Muscle of arm (tissue), 12 donors: Measurements from ENCODE around the gene ZSCAN26. TPM values are rescaled to one million over a fixed set of nuclear protein-coding genes. Genes with fewer than 3 reads are reported as not detected.
"Not testable (repeated sequence)": the region's sequence is repeated elsewhere in the genome, so short reads cannot be mapped to it uniquely, and the experiment has no call there.

ENCODE experiments used
- DNase-seq: peaks from one replicate; pipeline ENCODE4 v3.0.0-alpha.2; 2013
- polyA plus RNA-seq, 12 donors: library from polyadenylated mRNA; unstranded; fragments of 120-200 nt; gene quantifications; one replicate each; pipeline ENCODE4 v1.2.1, GENCODE V29; 2013; ENCODE audit not compliant: insufficient read length in 12 of 12

Gene ZSCAN26
- polyA plus RNA-seq, 12 donors: 7.5 to 27.5 (median 22.3) TPM; not detected in 1

GRCh38 chr6:28311139-28311823 lies 44.3 kb downstream of the ZSCAN26 start:
- DNase-seq: no peak

- no peak for DNase-seq
These were observed 46.0 kb downstream of the ZSCAN26 start for GRCh38 chr6:28312939-28313338.

GRCh38 chr6:28315628-28316027 lies 48.7 kb downstream of the ZSCAN26 start:
- no peak for DNase-seq

- not testable (repeated sequence) for DNase-seq
These were observed 50.9 kb downstream of the ZSCAN26 start for GRCh38 chr6:28317866-28318265.

GRCh38 chr6:28322661-28323060 lies 55.7 kb downstream of the ZSCAN26 start:
- no peak for DNase-seq

- no peak for DNase-seq
These were observed 57.0 kb downstream of the ZSCAN26 start for GRCh38 chr6:28323813-28324424.

- no peak for DNase-seq
These were observed 59.5 kb downstream of the ZSCAN26 start for GRCh38 chr6:28326371-28326948.

Other genes starting within 250 kb of the ZSCAN26 start
- 1 to 10 TPM in 1 of 12 donors, under 1 TPM in 9, not detected in 2; 0.42 to 1.6 (median 0.66) TPM for gene ZNF165, start 186.6 kb upstream of the ZSCAN26 start, polyA plus RNA-seq
- gene ZSCAN16, start 142.5 kb upstream of the ZSCAN26 start, polyA plus RNA-seq: 1 to 10 TPM in 10 of 12 donors, not detected in 2; 3.0 to 6.3 (median 4.0) TPM
- gene ZKSCAN8, start 125.3 kb upstream of the ZSCAN26 start, polyA plus RNA-seq: 10 to 100 TPM in 11 of 12 donors, not detected in 1; 21.8 to 32.0 (median 24.9) TPM
- gene ZSCAN9, start 41.9 kb upstream of the ZSCAN26 start, polyA plus RNA-seq: 10 to 100 TPM in 11 of 12 donors, not detected in 1; 16.0 to 29.8 (median 22.6) TPM
- 1 to 10 TPM in 10 of 12 donors, not detected in 2; 5.2 to 7.5 (median 6.4) TPM for gene ZKSCAN4, start 14.9 kb upstream of the ZSCAN26 start, polyA plus RNA-seq
- gene NKAPL, start 7.8 kb upstream of the ZSCAN26 start, polyA plus RNA-seq: 1 to 10 TPM in 9 of 12 donors, under 1 TPM in 1, not detected in 2; 0.87 to 1.6 (median 1.5) TPM
- gene PGBD1, start 14.4 kb downstream of the ZSCAN26 start, polyA plus RNA-seq: 1 to 10 TPM in 10 of 12 donors, not detected in 2; 5.1 to 8.8 (median 6.9) TPM
- gene ZSCAN31, start 69.0 kb downstream of the ZSCAN26 start, polyA plus RNA-seq: 10 to 100 TPM in 4 of 12 donors, 1 to 10 TPM in 7, not detected in 1; 6.1 to 13.4 (median 9.3) TPM
- 1 to 10 TPM in 11 of 12 donors, not detected in 1; 5.2 to 8.8 (median 7.5) TPM for gene ZKSCAN3, start 82.8 kb downstream of the ZSCAN26 start, polyA plus RNA-seq
- 1 to 10 TPM in 11 of 12 donors, not detected in 1; 4.4 to 8.3 (median 6.4) TPM for gene ZSCAN12, start 132.6 kb downstream of the ZSCAN26 start, polyA plus RNA-seq
- 10 to 100 TPM in 1 of 12 donors, 1 to 10 TPM in 10, not detected in 1; 4.6 to 13.4 (median 7.2) TPM for gene ZSCAN23, start 176.3 kb downstream of the ZSCAN26 start, polyA plus RNA-seq
- gene GPX6, start 248.7 kb downstream of the ZSCAN26 start, polyA plus RNA-seq: under 1 TPM in 1 of 12 donors, not detected in 11; 0.32 TPM